GM19438 (cell line): Measurements from ENCODE around the gene MAGEC1.
"Not testable (repeated sequence)": the region's sequence is repeated elsewhere in the genome, so short reads cannot be mapped to it uniquely, and the experiment has no call there.

Source experiments
- ATAC-seq: cut with Tn5 transposase; IDR thresholded peaks from one replicate; pipeline ENCODE4 v1.9.1; 2021; ENCODE audit warnings: low read depth; ENCODE audit not compliant: unreplicated experiment

Gene MAGEC1

DNA sequence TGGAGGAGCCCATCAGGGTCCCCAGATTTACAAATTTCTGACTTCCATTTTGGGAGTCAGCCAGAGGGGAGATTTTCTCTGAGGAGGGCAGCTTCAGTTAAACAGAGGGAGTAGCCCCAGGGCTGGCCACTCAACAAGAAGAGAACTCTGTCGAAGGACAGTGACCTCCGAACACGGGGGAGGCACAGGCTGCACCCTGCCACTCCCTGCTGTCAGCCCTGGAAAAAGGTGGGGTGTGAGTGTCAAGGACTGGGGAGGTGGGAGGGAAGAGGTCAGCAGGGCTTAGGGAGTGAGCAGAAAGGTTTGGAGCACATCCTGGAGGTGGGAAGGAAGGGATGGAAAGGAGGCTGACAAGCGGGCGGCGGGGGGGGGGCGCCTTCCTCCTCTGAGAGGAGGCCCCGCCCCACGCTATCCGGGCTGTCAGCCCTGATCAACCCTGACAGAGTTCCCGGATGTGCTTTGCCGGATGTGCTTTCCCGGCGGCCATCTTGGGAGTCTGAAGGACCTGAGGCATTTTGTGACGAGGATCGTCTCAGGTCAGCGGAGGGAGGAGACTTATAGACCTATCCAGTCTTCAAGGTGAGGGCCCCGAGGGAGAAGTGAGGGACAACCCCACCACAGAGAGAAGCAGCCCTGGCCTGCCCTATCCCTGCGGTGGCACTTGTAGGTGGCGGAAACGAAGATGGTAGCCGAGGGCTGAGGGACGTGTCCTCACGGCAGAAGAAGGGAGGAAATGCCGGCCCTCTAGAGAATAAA is at the start of gene MAGEC1:
Gene MAGEC1, plus strand, starts transcription at position 495 of the 756 bp plus-strand sequence. CDS start 1,179 bp downstream, outside the sequence.
- ATAC-seq, result no peak

- ATAC-seq, result no peak
Observed at GRCh38 chrX:141857479-141857878, 46.2 kb upstream of the MAGEC1 start.

- no peak for ATAC-seq
Observed at GRCh38 chrX:141879616-141880015, 24.1 kb upstream of the MAGEC1 start.

GRCh38 chrX:141888811-141889210 is 14.9 kb upstream of the MAGEC1 start:
- ATAC-seq, result not testable (repeated sequence)

DNA sequence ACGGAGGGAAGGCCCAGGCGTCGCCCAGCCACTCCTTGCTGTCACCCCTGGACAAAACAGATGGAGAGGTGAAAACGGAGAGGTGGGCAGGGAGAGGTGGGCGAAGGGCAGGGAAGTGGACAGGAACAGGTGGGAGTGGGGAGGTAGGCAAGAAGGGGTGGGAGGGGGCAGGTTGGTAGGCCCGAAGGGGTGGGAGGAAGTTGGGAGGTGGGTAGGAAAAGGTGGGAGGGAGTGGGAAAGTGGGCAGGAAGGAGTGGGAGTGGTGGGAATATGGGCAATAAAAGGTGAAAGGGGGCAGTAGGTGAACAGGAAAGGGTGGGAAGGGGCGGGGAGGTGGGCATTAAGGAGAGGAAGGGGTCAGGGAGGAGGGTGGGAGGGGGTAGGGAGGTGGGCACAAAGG is 9.0 kb upstream of the MAGEC1 start:
- no peak for ATAC-seq

- no peak for ATAC-seq
Observed at GRCh38 chrX:141897690-141898089, 6.0 kb upstream of the MAGEC1 start.

DNA sequence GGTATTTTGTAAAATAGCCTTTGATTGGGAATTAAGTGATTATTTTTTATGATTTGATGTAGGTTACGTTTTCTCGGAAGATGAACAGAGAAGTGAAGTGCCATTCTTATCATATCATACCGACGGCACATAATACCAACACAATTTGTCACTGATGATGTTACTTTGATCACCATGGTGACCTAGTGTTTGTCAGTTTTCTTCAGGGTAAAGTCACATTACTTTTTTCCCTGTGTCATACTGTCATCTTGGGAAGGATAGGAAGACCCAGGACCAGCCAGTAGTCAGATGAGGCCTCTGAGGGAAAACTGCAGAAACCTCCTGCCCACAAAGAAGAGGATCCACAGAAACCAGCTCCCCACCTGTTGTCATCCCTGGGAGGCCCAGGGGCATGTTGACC is 1.3 kb upstream of the MAGEC1 start:
- ATAC-seq, result no peak

DNA sequence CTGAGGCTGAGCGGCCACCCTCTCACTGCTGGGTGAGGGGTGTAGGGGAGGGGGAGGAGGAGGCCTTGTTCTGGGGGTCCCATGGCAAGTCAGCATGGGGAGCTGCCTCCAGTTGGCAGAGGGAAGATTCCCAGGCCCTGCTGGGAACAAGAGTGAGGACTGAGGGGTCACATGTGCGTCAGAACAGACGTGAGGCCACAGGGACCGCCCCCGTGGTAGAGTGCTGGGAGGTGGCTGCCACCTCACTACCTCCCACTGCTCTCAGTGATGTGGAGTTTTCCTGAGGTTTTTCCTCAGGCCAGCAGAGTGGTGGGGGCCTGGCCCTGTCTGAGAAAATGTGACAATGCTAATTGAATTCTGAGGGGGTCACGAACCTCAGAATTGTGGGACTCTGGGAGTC is 568 bp downstream of the MAGEC1 start:
- no peak for ATAC-seq

DNA sequence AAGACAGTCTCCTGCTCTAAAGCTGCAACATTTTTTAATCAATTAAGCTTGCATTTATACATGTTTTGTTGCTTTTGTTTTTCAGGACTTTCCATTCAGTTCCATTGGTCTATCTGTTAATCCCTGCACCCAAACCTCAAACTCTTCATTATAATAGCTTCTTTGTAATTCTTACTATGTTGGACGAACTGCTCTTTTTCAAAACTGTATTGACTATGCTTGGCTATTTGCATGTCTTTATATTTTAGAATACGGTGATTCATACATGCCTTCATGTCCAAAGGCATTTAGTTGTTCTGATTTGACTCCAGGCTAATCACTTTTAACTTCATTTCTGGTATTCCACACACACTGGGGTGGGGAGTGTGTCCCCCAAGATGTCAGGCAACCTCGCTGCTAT is 14.1 kb downstream of the MAGEC1 start:
- ATAC-seq, result no peak

DNA sequence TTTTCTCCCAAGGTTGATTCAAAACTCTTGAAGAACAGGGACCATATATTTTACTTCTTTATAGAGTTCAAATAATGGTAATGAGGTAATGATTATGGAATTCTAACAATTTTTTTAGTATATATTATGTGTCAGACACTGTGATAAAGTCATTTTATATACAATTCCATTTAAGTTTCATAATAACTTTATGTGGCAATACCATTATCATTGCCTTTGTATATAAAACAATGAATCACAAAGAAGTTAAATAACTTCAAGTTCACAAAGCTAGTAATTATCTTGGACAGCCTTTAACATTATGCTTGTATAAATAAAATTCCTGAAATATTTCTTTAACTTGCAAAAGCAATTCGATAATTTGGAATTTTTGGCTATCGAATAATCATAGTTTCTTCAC is 20.6 kb downstream of the MAGEC1 start:
- no peak for ATAC-seq

- no peak for ATAC-seq
Observed at GRCh38 chrX:141928432-141928831, 24.7 kb downstream of the MAGEC1 start.

DNA sequence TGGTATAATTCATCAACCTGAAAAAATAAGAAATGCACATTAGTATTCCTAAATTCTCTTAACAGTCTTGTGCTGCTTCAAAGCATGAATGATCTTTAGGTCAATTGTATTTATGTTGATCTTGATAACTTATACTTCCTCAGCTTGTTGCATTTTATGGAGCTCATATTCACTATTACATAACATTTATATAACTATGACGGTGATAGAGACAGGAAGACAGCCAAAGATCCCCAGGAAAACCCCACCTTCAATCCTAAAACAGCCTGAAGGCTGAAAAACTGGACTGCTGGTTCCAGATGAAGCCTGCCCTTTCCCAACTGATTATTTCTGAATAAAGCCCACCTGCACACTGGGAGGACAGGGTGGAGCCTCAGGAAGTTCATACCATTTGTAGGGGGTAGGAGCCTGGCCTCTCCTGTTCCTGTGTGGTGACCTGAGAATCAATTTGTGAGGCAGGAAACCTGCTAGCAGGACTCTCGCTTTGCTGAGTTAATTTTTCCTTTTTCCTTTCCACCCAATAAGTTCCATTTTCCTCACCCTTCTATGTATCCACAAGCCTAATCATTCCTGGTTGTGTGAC is 30.5 kb downstream of the MAGEC1 start:
- no peak for ATAC-seq

- no peak for ATAC-seq
Observed at GRCh38 chrX:141935645-141936044, 32.0 kb downstream of the MAGEC1 start.

GRCh38 chrX:141936080-141936479 is 32.4 kb downstream of the MAGEC1 start:
- no peak for ATAC-seq

DNA sequence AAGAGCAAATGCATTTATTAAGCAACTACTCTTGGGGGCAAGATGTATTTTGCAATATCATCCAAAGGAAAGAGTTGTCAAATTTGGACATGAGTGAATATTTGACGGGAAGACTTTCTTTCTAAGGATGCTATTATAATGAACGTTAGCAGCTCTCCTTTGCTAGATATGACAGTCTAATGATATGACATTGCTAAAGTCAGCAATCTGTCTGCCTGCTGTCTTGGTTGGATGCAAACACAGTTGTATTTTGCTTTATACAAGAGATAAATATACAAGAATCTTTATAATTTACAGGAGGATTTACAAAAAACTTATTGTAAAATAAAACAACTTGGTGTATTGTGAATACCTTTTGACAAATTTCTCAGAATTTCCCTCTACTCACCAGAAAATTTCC is 37.5 kb downstream of the MAGEC1 start:
- ATAC-seq, result no peak

DNA sequence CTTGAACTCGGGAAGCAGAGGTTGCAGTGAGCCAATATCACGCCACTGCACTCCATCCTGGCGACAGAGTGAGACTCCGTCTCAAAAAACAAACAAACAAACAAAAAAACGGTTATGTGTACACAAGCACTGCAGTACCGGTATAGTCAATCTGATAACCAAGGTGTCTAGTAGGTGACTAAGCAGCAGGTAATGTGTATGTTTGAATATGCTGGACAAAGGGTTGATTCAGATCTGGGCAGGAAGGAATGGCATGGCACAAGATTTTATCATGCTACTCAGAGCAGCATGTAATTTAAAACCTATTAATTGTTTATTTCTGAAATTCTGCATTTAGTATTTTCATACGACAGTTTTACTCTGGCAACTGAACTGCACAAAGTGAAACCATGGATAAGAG is 41.7 kb downstream of the MAGEC1 start:
- no peak for ATAC-seq

DNA sequence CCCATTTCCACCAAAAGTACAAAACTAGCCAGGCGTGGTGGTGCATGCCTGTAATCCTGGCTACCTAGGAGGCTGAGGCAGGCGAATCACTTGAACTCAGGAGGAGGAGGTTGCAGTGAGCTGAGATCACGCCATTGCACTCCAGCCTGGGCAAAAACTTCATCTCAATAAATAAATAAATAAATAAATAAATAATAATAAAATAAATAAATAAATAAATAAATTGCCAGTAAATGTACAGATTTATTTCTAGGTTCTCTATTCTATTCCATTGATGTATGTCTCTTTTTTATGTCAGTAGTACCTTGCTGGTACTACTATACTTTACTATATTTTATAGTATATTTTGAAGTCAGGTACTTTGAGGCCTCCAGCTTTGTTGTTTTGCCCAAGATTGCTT is 43.7 kb downstream of the MAGEC1 start:
- no peak for ATAC-seq

- no peak for ATAC-seq
Observed at GRCh38 chrX:141952603-141953002, 48.9 kb downstream of the MAGEC1 start.

DNA sequence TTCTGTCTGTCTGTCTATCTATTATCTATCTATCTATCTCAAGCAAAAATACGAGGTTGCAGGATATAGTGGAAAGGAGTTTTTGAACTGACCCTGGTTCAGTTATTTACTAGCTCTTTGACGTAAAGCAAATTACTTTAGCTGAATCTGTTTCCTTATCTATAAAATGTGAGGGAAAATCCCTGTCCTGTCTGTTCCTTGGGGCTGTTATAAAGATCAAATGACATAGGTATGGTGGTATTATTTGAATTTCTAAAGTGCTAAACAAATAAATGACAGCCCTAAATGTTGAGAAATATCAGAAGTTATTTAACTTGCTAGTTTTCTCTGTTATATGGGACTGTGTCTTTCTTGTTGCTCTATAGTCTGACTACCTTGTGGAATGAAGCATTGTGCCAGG is 55.0 kb downstream of the MAGEC1 start:
- no peak for ATAC-seq
